Activated CD4-positive, alpha-beta T cell treated with anti-CD3 and anti-CD28 coated beads for 36 hours (primary cell): Measurements from ENCODE around the gene ZNF341. TPM values are rescaled to one million over a fixed set of nuclear protein-coding genes. Genes with fewer than 3 reads are reported as not detected.
A peak's percentile ranks its signal among the peaks of the same experiment; 100 is the strongest.

Experiments
- ATAC-seq: fragments of 200-7000 bp; cut with Tn5 transposase; one replicate; pipeline ENCODE4 v1.10.0; 2021; ENCODE audit warnings: mild to moderate bottlenecking, moderate library complexity
- CTCF ChIA-PET: fragments of 350-600 bp; sonication (Branson Sonifier 250); formaldehyde crosslinking; loops from one replicate; lab custom pipeline; 2021; ENCODE audit warnings: antibody characterized with exemption; lab: Charles Lee
- POLR2A ChIA-PET: fragments of 350-600 bp; sonication (Branson Sonifier 250); formaldehyde crosslinking; loops from one replicate; lab custom pipeline; 2021; ENCODE audit warnings: antibody characterized with exemption, inconsistent platforms; lab: Charles Lee
- DNase-seq: peaks from one replicate; pipeline ENCODE4 v3.0.0-alpha.2; 2020
- H3K27ac Mint-ChIP-seq: one replicate; pipeline ENCODE4 v1.8.0; 2021; ENCODE audit warnings: mixed read lengths
- H3K27me3 Mint-ChIP-seq: one replicate; pipeline ENCODE4 v1.8.0; 2021; ENCODE audit warnings: mixed read lengths
- H3K36me3 Mint-ChIP-seq: one replicate; pipeline ENCODE4 v1.8.0; 2021; ENCODE audit warnings: low read depth, mixed read lengths
- H3K4me1 Mint-ChIP-seq: one replicate; pipeline ENCODE4 v1.8.0; 2021; ENCODE audit warnings: mixed read lengths
- H3K4me3 Mint-ChIP-seq: one replicate; pipeline ENCODE4 v1.8.0; 2021; ENCODE audit warnings: mild to moderate bottlenecking, moderate library complexity, mixed read lengths
- H3K9me3 Mint-ChIP-seq: one replicate; pipeline ENCODE4 v1.8.0; 2021; ENCODE audit warnings: low read depth, mixed read lengths
- intact Hi-C, 2 experiments: fragments of 100-400 bp; cut with DNase I in 1 of 2; cut with micrococcal nuclease in 1 of 2; formaldehyde crosslinking; loops; one replicate each; pipeline versions ENCODE4 v1.14.2 to v1.15.1; 2022 to 2024; cut with DNase I, micrococcal nuclease
- total RNA-seq, 2 experiments: library from RNA; stranded (reverse); gene quantifications; one replicate each; pipeline ENCODE4 v1.2.3, GENCODE V29; 2021

ZNF341 gene
- total RNA-seq, 2 experiments from 2014 or later, result 4.3 to 6.1 TPM

GRCh38 chr20:33770005-33770404 is 38.2 kb downstream of the ZNF341 start:
- H3K4me3 Mint-ChIP-seq, result no peak overlapping the region
- intact Hi-C loops, result no loop called here
- DNase-seq, result no peak

GRCh38 chr20:33771938-33772337 is 40.1 kb downstream of the ZNF341 start:
- no peaks in the 10 kb centered on the region for H3K27me3 Mint-ChIP-seq
- ChIA-PET CTCF (no interaction called here), POLR2A (no interaction called here)
- no peak overlapping the region for H3K27ac Mint-ChIP-seq
- intact Hi-C loops, result no loop called here
- no peaks in the 10 kb centered on the region for H3K9me3 Mint-ChIP-seq
- H3K4me1 Mint-ChIP-seq, result peaks cover 12% of the 10 kb centered on the region
- H3K4me3 Mint-ChIP-seq, result no peak overlapping the region
- DNase-seq (no peak), ATAC-seq (no peak)
- peaks cover 12% of the 10 kb centered on the region for H3K36me3 Mint-ChIP-seq

More at GRCh38 chr20:33770005-33770404, 38.2 kb downstream of the ZNF341 start:
- no peak overlapping the region for H3K27ac Mint-ChIP-seq
- ChIA-PET CTCF (no interaction called here), POLR2A (no interaction called here)
- H3K36me3 Mint-ChIP-seq, result peaks cover 18% of the 10 kb centered on the region
- H3K9me3 Mint-ChIP-seq, result no peaks in the 10 kb centered on the region
- H3K4me1 Mint-ChIP-seq, result peaks cover 12% of the 10 kb centered on the region
- no peak for ATAC-seq
- no peaks in the 10 kb centered on the region for H3K27me3 Mint-ChIP-seq

- peaks cover 12% of the 10 kb centered on the region for H3K4me1 Mint-ChIP-seq
- H3K27me3 Mint-ChIP-seq, result no peaks in the 10 kb centered on the region
- DNase-seq (no peak), ATAC-seq (no peak)
- H3K9me3 Mint-ChIP-seq, result no peaks in the 10 kb centered on the region
- no peak overlapping the region for H3K4me3 Mint-ChIP-seq
- H3K36me3 Mint-ChIP-seq, result peaks cover 12% of the 10 kb centered on the region
- intact Hi-C loops, result no loop called here
- ChIA-PET POLR2A (no interaction called here), CTCF (no interaction called here)
- H3K27ac Mint-ChIP-seq, result peak overlapping the region; percentile 0
Measured at GRCh38 chr20:33772439-33772838, 40.6 kb downstream of the ZNF341 start.

- ATAC-seq, result peak; percentile 93
- CTCF ChIA-PET, result no interaction called here
Measured at GRCh38 chr20:33773412-33774089, 41.8 kb downstream of the ZNF341 start.

GRCh38 chr20:33777816-33778215 is 46.0 kb downstream of the ZNF341 start:
- POLR2A ChIA-PET, result no interaction called here
- no peak for ATAC-seq
- Mint-ChIP-seq H3K27ac (no peak overlapping the region), H3K4me3 (no peak overlapping the region), H3K4me1 (peaks cover 22% of the 10 kb centered on the region), H3K36me3 (peaks cover 12% of the 10 kb centered on the region), H3K9me3 (no peaks in the 10 kb centered on the region), H3K27me3 (no peaks in the 10 kb centered on the region)
- no peak for DNase-seq
- CTCF ChIA-PET, result no interaction called here
- intact Hi-C loops, result no loop called here

More at GRCh38 chr20:33773412-33774089, 41.8 kb downstream of the ZNF341 start:
- POLR2A ChIA-PET, result no interaction called here
- intact Hi-C loops, result loop anchor here in 1 of 2 experiments (1.0 kb wide), 1 partner anchor 41 kb away; no protein-coding TSS in a partner anchor
- no peak overlapping the region for H3K27ac Mint-ChIP-seq
- H3K4me3 Mint-ChIP-seq, result no peak overlapping the region
- peaks cover 19% of the 10 kb centered on the region for H3K4me1 Mint-ChIP-seq
- H3K27me3 Mint-ChIP-seq, result no peaks in the 10 kb centered on the region
- peaks cover 12% of the 10 kb centered on the region for H3K36me3 Mint-ChIP-seq
- DNase-seq, result peak; percentile 54
- no peaks in the 10 kb centered on the region for H3K9me3 Mint-ChIP-seq

GRCh38 chr20:33781133-33781532 is 49.3 kb downstream of the ZNF341 start:
- H3K4me1 Mint-ChIP-seq, result peaks cover 14% of the 10 kb centered on the region
- ChIA-PET POLR2A (no interaction called here), CTCF (interaction anchor here (0.6 kb wide), 1 partner anchor 453 kb away, joined by 3 read pairs; no protein-coding TSS in a partner anchor)
- ATAC-seq, result no peak
- peaks cover 10% of the 10 kb centered on the region for H3K36me3 Mint-ChIP-seq
- no peak for DNase-seq
- no peaks in the 10 kb centered on the region for H3K27me3 Mint-ChIP-seq
- no peak overlapping the region for H3K27ac Mint-ChIP-seq
- intact Hi-C loops, result no loop called here
- no peak overlapping the region for H3K4me3 Mint-ChIP-seq
- H3K9me3 Mint-ChIP-seq, result no peaks in the 10 kb centered on the region

GRCh38 chr20:33781945-33782344 is 50.1 kb downstream of the ZNF341 start:
- H3K27ac Mint-ChIP-seq, result no peak overlapping the region
- DNase-seq, result no peak
- intact Hi-C loops, result no loop called here
- H3K27me3 Mint-ChIP-seq, result no peaks in the 10 kb centered on the region
- H3K4me1 Mint-ChIP-seq, result peaks cover 14% of the 10 kb centered on the region
- H3K9me3 Mint-ChIP-seq, result no peaks in the 10 kb centered on the region
- ATAC-seq, result no peak
- ChIA-PET CTCF (interaction anchor here (0.9 kb wide), 1 partner anchor 287 kb away, joined by 4 read pairs; no protein-coding TSS in a partner anchor), POLR2A (no interaction called here)
- no peak overlapping the region for H3K4me3 Mint-ChIP-seq
- peaks cover 12% of the 10 kb centered on the region for H3K36me3 Mint-ChIP-seq

GRCh38 chr20:33783256-33783655 is 51.5 kb downstream of the ZNF341 start:
- intact Hi-C loops, result no loop called here

GRCh38 chr20:33783818-33784217 is 52.0 kb downstream of the ZNF341 start:
- H3K4me1 Mint-ChIP-seq, result peaks cover 8% of the 10 kb centered on the region
- H3K27ac Mint-ChIP-seq, result no peak overlapping the region
- CTCF ChIA-PET, result no interaction called here
- H3K9me3 Mint-ChIP-seq, result no peaks in the 10 kb centered on the region
- DNase-seq (no peak), ATAC-seq (no peak)
- H3K27me3 Mint-ChIP-seq, result no peaks in the 10 kb centered on the region
- H3K4me3 Mint-ChIP-seq, result no peak overlapping the region
- POLR2A ChIA-PET, result no interaction called here
- H3K36me3 Mint-ChIP-seq, result peaks cover 10% of the 10 kb centered on the region
- intact Hi-C loops, result loop anchor here in 1 of 2 experiments (2.0 kb wide), 1 partner anchor 67 kb away; no protein-coding TSS in a partner anchor

More at GRCh38 chr20:33783256-33783655, 51.5 kb downstream of the ZNF341 start:
- Mint-ChIP-seq H3K27me3 (no peaks in the 10 kb centered on the region), H3K36me3 (peaks cover 10% of the 10 kb centered on the region), H3K4me1 (peaks cover 12% of the 10 kb centered on the region), H3K27ac (no peak overlapping the region), H3K4me3 (no peak overlapping the region), H3K9me3 (no peaks in the 10 kb centered on the region)
- DNase-seq, result no peak
- ChIA-PET CTCF (no interaction called here), POLR2A (no interaction called here)
- no peak for ATAC-seq

GRCh38 chr20:33784225-33784624 is 52.4 kb downstream of the ZNF341 start:
- H3K9me3 Mint-ChIP-seq, result no peaks in the 10 kb centered on the region
- ATAC-seq (no peak), DNase-seq (no peak)
- intact Hi-C loops, result loop anchor here in 1 of 2 experiments (2.0 kb wide), 1 partner anchor 67 kb away; no protein-coding TSS in a partner anchor
- H3K4me1 Mint-ChIP-seq, result peaks cover 5% of the 10 kb centered on the region
- H3K4me3 Mint-ChIP-seq, result no peak overlapping the region
- ChIA-PET CTCF (no interaction called here), POLR2A (no interaction called here)
- no peaks in the 10 kb centered on the region for H3K27me3 Mint-ChIP-seq
- H3K27ac Mint-ChIP-seq, result no peak overlapping the region
- H3K36me3 Mint-ChIP-seq, result peaks cover 8% of the 10 kb centered on the region

- ChIA-PET CTCF (no interaction called here), POLR2A (no interaction called here)
- Mint-ChIP-seq H3K36me3 (peaks cover 8% of the 10 kb centered on the region), H3K27ac (no peak overlapping the region), H3K27me3 (no peaks in the 10 kb centered on the region), H3K4me3 (no peak overlapping the region), H3K9me3 (no peaks in the 10 kb centered on the region), H3K4me1 (peaks cover 5% of the 10 kb centered on the region)
- DNase-seq, result no peak
- ATAC-seq, result no peak
- intact Hi-C loops, result loop anchor here in 1 of 2 experiments (2.0 kb wide), 1 partner anchor 65 kb away; no protein-coding TSS in a partner anchor
Measured at GRCh38 chr20:33785503-33785902, 53.7 kb downstream of the ZNF341 start.

GRCh38 chr20:33787253-33787891 is 55.6 kb downstream of the ZNF341 start:
- ATAC-seq, result no peak
- peaks cover 4% of the 10 kb centered on the region for H3K36me3 Mint-ChIP-seq
- peaks cover 5% of the 10 kb centered on the region for H3K4me1 Mint-ChIP-seq
- POLR2A ChIA-PET, result no interaction called here
- H3K27me3 Mint-ChIP-seq, result no peaks in the 10 kb centered on the region
- intact Hi-C loops, result no loop called here
- no peaks in the 10 kb centered on the region for H3K9me3 Mint-ChIP-seq
- DNase-seq, result no peak
- no peak overlapping the region for H3K4me3 Mint-ChIP-seq
- CTCF ChIA-PET, result no interaction called here
- no peak overlapping the region for H3K27ac Mint-ChIP-seq
